Prostate gland (tissue), 2 donors: ENCODE measurements around the gene HPCAL4. TPM values are rescaled to one million over a fixed set of nuclear protein-coding genes. Genes with fewer than 3 reads are reported as not detected.

ENCODE experiments used
- DNase-seq: peaks from one replicate; pipeline ENCODE4 v3.0.0-alpha.2; 2019; ENCODE audit warnings: low spot score
- H3K27ac ChIP-seq, 2 donors: fragments of 200-600 bp; sonication (generic); 2 replicates each; pipeline ENCODE4 v1.5.1; 2017 to 2019
- H3K27me3 ChIP-seq: fragments of 200-600 bp; sonication (generic); replicated peaks from 2 replicates; pipeline ENCODE4 v1.5.1; 2019; ENCODE audit not compliant: insufficient read depth
- H3K36me3 ChIP-seq, 2 donors: fragments of 200-600 bp; sonication (generic); 1 replicate in 1 of 2; 2 replicates in 1 of 2; pipeline versions ENCODE4 v1.5.1 to v1.8.1; 2017 to 2019
- H3K4me1 ChIP-seq: fragments of 200-600 bp; sonication (generic); replicated peaks from 2 replicates; pipeline ENCODE4 v1.5.1; 2019
- H3K4me3 ChIP-seq, 2 donors: fragments of 200-600 bp; sonication (generic); 2 replicates each; pipeline ENCODE4 v1.5.1; 2017 to 2019
- H3K9me3 ChIP-seq: fragments of 200-600 bp; sonication (generic); 2 replicates; pipeline ENCODE4 v1.5.1; 2017
- CTCF ChIP-seq, 4 experiments: fragments of 200-600 bp in 2 of 4; fragments of 450-650 bp in 2 of 4; sonication (generic) in 2 of 4; IDR thresholded peaks; 1 replicate in 3 of 4; 2 replicates in 1 of 4; pipeline ENCODE4 v1.5.1; 2016 to 2019; ENCODE audit warnings: antibody characterized with exemption in 4 of 4, mild to moderate bottlenecking in 2 of 4, moderate library complexity in 2 of 4
- POLR2A ChIP-seq: fragments of 450-650 bp; IDR thresholded peaks from one replicate; pipeline ENCODE4 v1.6.1; 2016; ENCODE audit warnings: antibody characterized with exemption, mild to moderate bottlenecking
- POLR2AphosphoS5 ChIP-seq: sonication (generic); formaldehyde crosslinking; IDR thresholded peaks from one replicate; pipeline ENCODE4 v1.6.1; 2017; ENCODE audit warnings: antibody characterized with exemption
- WGBS: methylation state at CpG from one replicate; pipeline ENCODE4 v1.1.5; 2018; 5-methylcytosine and 5-hydroxymethylcytosine counted together
- intact Hi-C: fragments of 100-400 bp; cut with DNase I; formaldehyde crosslinking; loops from one replicate; pipeline ENCODE4 v1.14.2; 2022
- total RNA-seq, 2 donors: library from RNA; depleted of rRNA; stranded (reverse); fragments of >200 nt; gene quantifications; one replicate each; pipeline ENCODE4 v1.1.0, GENCODE V29; 2016

The HPCAL4 gene
- total RNA-seq, 2 donors from 2014 or later: 4.9 TPM; not detected in 1

DNA sequence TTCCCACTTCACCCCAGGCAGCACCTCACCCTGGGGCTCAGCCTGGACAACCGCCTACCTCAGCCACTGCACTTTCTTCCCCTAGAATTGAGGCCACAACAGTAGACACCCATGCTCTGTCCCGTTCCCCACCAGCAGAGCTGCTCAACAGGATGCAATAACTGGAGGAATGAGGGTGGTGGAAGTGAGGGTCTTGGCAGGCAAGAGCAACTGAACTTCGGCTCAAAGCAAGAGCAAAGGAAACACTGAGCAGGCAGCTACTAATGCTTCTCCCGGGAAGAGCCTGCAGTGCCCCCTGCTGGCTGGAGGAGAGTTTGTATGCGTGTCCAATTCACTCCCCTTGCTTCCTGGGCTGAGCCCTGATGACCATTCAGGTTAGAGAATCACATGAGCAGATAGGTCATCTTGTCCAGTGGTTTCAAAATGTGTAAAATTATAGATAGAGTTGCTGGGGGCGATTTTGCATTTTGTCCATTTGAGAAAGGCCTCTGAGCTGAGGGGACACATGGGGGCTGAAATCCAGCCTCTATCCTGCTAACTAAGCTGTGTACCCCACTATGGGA lies 33.2 kb downstream of the HPCAL4 start:
- Histone ChIP-seq H3K4me3 (no peak overlapping the region), H3K27ac (no peak overlapping the region), H3K36me3 (no peaks in the 10 kb centered on the region), H3K9me3 (no peaks in the 10 kb centered on the region), H3K27me3 (no peaks in the 10 kb centered on the region), H3K4me1 (no peaks in the 10 kb centered on the region)
- peak; percentile 19 for DNase-seq
- peak in 3 of 4 experiments; percentile 38 to 63 (median 45) for TF ChIP-seq CTCF (IDR thresholded peaks at IDR 0.05)
- TF ChIP-seq POLR2A: no peak
- WGBS: 22% methylated on average over 6 of the region's 6 CpGs
- intact Hi-C loops: no loop called here

DNA sequence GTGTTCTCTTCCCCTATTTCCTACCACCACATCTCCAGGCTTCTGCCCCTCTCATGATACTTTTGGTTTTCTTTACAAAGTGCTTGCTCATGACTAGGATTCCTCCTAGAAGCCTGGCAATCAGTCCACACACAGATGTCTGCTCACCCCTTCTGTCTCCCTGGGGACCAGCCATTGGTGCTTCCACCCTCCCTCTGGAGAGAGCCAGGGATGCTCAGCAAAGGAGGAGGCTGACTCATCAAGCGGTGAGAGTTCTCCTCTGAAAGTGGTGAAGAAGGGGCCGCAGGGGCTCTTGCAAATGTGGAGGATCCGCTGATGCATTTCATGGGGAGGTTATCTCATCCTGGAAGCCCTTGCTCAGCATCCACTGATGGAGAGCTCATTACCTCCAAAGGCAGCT lies 33.8 kb downstream of the HPCAL4 start:
- no peaks in the 10 kb centered on the region for H3K9me3 ChIP-seq
- 76% methylated on average over 3 of the region's 3 CpGs for WGBS
- no peaks in the 10 kb centered on the region for H3K27me3 ChIP-seq
- no peak overlapping the region for H3K27ac ChIP-seq
- H3K4me1 ChIP-seq: no peaks in the 10 kb centered on the region
- TF ChIP-seq POLR2A (no peak), CTCF (IDR thresholded peaks at IDR 0.05) (no peak), POLR2AphosphoS5 (no peak)
- intact Hi-C loops: no loop called here
- no peak overlapping the region for H3K4me3 ChIP-seq
- no peaks in the 10 kb centered on the region for H3K36me3 ChIP-seq
- DNase-seq: no peak

- Histone ChIP-seq H3K27ac (no peak overlapping the region), H3K4me3 (no peak overlapping the region), H3K36me3 (no peaks in the 10 kb centered on the region), H3K27me3 (no peaks in the 10 kb centered on the region), H3K9me3 (no peaks in the 10 kb centered on the region), H3K4me1 (no peaks in the 10 kb centered on the region)
- 100% methylated on average over 2 of the region's 2 CpGs for WGBS
- intact Hi-C loops: no loop called here
- DNase-seq: no peak
- TF ChIP-seq CTCF (IDR thresholded peaks at IDR 0.05): no peak
- no peak for TF ChIP-seq POLR2AphosphoS5
- no peak for TF ChIP-seq POLR2A
These were observed 34.8 kb downstream of the HPCAL4 start for GRCh38 chr1:39656391-39656790.

DNA sequence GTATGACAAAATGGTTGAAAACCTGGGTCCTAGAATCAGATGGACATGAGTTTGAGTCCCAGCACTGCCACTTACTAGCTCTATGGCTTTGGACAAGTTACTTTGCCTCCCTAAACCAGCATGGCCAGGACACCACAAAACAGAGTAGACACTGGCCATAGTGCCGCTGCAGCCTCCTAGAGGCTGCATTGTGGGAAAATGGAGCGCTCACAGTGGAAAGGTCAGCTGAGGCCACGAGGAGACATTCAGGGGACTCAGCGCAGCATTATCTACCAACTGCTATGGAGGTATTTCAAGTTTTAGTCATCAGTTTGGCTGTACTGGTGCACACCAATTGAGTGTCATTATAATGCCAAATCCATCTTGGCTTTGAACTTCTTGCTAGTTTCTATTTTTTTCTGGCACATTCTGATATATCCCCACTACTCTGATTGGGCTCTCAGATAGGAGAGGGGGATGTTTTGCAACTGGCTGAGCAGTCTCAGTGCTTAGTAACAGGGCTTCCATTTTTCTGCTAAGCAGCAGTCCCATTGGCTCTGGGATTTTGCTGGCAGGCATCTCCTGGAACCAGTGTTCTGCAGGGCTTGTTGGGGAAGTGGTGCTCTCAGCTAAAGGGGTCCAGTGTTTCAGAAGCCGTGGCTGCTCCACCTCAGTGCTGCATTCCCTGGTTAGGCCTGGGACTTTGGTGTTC lies 35.5 kb downstream of the HPCAL4 start:
- no peak for TF ChIP-seq CTCF (IDR thresholded peaks at IDR 0.05)
- Histone ChIP-seq H3K9me3 (no peaks in the 10 kb centered on the region), H3K36me3 (no peaks in the 10 kb centered on the region), H3K4me1 (no peaks in the 10 kb centered on the region), H3K27me3 (no peaks in the 10 kb centered on the region), H3K4me3 (no peak overlapping the region), H3K27ac (no peak overlapping the region)
- no peak for DNase-seq
- 62% methylated on average over 5 of the region's 5 CpGs for WGBS
- intact Hi-C loops: no loop called here

DNA sequence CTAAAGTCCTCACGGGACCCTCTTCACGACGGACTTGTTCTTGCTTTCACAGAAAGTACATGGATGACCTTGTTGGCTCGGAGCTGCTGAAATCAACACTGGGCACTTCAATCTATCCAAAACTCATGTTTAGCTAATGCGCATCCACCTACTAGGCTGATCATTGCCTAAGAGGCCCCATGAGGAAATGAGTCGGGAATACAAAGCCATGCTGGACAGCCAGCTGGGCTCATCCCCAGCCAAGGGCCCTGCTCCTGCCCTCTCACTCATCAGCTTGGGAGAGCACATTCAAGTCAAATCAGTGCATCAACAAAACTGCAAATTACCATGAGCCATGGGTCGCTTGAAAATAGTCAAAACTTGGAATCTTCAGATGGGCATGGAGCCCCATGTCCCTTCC lies 36.9 kb downstream of the HPCAL4 start:
- no peaks in the 10 kb centered on the region for H3K9me3 ChIP-seq
- intact Hi-C loops: no loop called here
- H3K4me1 ChIP-seq: no peaks in the 10 kb centered on the region
- H3K27me3 ChIP-seq: no peaks in the 10 kb centered on the region
- peak overlapping the region in 1 of 2 donors; percentile 16 for H3K27ac ChIP-seq
- no peak overlapping the region for H3K4me3 ChIP-seq
- TF ChIP-seq POLR2A: no peak
- no peak for TF ChIP-seq POLR2AphosphoS5
- TF ChIP-seq CTCF (IDR thresholded peaks at IDR 0.05): no peak
- DNase-seq: no peak
- WGBS: 68% methylated on average over 7 of the region's 7 CpGs
- H3K36me3 ChIP-seq: no peaks in the 10 kb centered on the region
